HG02610 (cell line): ENCODE results near the gene ZNF334.

Experiments used
- ATAC-seq: cut with Tn5 transposase; IDR thresholded peaks from one replicate; pipeline ENCODE4 v1.9.1; 2021; ENCODE audit warnings: mild to moderate bottlenecking, moderate library complexity; ENCODE audit not compliant: unreplicated experiment

ZNF334 gene

DNA sequence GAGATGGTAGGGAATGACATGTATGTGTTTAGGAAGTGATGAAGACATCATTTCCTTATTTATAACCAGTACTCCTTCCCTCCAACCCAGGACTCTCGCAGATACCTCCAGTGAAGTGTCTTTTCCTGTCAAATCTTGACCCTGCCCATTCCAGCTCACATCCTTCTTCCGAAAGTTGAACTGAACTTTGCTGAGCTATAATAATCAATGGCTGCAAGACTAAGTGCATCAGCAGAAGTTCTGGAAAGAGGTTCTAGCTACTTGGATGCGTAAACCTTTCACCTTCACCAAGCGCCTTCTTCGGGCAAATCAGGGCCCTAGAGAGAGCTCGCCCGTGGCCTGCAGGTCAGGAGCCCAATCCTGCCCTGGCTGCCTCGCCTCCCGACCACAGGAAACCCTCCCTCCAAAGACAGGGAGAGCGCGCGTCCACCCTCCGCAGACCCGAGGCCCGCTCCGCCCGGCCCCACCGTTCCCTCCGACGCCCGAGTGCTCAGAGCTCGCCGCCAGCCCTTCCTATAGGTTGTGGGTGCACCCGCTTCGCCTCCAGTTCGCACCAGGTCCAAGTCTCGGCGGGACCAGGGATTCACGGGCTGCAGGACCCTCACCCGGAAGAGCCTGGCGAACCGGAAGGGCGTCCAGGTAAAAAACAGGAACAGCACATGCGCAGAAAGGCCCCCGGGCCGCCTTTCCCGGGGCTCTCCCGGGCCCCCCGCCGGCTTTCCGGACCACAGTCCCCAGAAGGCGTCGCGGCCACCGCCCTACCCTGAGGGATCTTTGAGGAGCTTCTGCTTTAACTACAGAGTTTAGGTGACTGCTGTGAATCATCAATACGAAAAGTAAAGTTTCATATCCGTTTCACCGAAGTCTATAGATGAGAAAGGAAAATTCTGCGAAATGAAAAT is at the start of gene ZNF334:
ZNF334 (minus strand) TSS at position 617 of the 902 bp plus-strand sequence. CDS start 1,457 bp downstream, outside the sequence.
- peak; percentile 67 for ATAC-seq

GRCh38 chr20:46562373-46563169 is 49.2 kb upstream of the ZNF334 start:
- ATAC-seq = peak; percentile 62

GRCh38 chr20:46562009-46562372 is 48.6 kb upstream of the ZNF334 start:
- no peak for ATAC-seq

- no peak for ATAC-seq
These were observed 46.5 kb upstream of the ZNF334 start for GRCh38 chr20:46559685-46560440.

DNA sequence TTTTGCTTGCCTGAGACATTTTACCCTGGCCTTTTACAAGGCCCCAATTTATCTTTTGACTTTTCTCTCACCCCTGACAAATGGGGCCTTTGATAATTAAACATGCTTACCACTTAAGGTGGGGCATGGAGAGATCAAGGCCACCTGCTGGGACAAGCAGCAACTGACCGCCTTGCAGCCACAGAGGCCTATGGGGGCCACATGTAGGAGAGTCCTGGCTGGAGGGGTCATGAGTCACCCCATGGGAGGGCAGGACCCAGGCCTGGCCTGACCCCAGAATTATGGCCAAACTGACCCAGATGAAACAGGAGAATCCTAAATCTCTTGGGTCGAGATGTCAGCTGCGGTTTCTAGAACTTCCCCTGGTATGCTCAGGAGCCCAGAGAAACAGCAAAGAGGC is 45.6 kb upstream of the ZNF334 start:
- ATAC-seq = no peak

DNA sequence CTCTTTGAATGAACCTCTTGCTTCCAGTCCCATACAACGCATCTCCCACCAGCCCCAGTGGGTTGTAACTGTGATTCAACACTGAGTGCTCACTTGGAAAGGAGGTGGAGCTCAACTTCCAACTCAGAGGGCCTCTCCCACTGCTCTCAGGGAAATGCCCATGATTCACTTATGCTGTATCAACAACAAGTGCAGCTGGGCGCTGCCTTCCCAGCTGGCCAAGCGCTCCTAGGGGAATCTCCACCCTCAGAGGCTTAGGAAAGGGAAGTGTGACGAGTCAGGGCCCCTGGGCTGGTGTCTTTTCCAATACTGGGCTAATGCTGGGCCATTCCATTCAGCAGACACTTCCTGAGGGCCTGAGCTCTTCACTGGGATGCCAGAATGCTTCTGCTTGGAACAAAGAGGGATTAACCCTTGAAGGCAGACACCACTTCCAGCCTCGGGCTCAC is 45.2 kb upstream of the ZNF334 start:
- ATAC-seq = no peak

DNA sequence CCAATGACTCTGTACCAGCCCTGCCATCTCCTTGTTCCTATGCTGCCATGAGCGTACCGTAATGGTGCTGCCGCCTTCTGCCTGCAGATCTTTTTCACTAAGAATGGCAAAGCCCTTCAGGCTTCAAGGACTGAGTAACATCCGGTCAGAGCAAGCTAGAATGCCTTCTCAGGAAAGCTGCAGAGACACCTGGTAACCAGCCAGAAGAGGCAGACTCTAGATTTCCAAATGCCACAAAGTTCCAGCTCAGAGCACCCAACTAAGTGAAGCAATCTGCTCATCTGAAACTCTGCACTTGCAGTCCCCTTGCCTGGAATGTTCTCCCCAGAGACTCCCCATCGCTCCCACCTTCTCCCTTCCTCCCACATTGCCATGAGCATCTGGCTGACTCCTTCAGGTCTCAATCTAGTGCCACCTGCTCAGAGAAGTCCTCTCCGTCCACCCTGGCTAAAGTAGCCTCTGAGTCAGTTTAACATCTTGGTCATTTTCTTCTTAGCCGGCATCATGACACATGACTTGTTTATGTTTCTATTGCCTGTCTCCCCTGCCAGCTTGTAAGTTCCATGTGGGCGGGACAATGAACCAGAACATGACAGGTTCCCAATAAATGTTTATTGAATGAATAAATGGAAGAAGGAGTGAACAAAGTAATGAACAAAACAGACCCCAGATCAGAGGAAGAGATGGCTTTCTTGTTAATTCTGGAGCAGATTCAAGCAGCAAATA is 44.0 kb upstream of the ZNF334 start:
- no peak for ATAC-seq

- ATAC-seq = no peak
These were observed 42.1 kb upstream of the ZNF334 start for GRCh38 chr20:46555370-46555956.

DNA sequence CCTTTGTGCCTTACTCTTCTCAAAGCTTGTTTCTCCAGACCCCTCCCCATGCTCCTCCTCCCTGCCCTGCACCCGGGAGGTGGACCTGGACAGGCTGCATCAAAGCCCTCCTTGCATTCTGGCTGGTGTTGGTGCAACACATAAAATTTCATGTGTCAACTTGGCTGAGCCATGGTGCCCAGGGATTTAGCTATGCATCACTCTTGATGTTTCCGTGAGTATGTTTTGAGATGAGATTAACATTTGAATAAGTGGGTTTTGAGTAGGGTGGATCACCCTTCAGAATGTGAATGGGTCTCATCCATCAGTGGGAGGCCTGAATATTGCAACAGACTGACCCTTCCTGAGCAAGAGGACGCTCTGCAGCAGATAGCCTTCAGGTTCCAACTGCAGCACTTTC is 41.5 kb upstream of the ZNF334 start:
- no peak for ATAC-seq

DNA sequence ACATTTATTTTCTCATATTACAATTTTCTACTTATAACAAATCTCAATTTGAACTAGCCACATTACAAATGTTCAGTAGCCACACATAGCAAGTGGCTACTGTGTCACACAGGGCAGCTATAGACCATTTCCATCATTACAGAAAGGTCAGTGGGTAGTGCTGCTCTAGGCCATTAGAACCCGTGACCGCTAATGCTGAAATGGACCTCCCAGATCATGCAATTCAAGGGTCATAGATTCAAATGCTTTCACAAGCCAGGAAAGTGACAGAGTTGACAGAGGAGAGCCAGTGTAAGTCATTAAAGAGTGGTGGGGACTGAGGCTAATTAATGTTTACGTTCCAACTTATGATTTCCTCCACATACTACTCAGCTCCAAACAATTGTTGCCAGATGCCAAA is 40.6 kb upstream of the ZNF334 start:
- no peak for ATAC-seq

- peak; percentile 70 for ATAC-seq
These were observed 39.4 kb upstream of the ZNF334 start for GRCh38 chr20:46552460-46553420.

DNA sequence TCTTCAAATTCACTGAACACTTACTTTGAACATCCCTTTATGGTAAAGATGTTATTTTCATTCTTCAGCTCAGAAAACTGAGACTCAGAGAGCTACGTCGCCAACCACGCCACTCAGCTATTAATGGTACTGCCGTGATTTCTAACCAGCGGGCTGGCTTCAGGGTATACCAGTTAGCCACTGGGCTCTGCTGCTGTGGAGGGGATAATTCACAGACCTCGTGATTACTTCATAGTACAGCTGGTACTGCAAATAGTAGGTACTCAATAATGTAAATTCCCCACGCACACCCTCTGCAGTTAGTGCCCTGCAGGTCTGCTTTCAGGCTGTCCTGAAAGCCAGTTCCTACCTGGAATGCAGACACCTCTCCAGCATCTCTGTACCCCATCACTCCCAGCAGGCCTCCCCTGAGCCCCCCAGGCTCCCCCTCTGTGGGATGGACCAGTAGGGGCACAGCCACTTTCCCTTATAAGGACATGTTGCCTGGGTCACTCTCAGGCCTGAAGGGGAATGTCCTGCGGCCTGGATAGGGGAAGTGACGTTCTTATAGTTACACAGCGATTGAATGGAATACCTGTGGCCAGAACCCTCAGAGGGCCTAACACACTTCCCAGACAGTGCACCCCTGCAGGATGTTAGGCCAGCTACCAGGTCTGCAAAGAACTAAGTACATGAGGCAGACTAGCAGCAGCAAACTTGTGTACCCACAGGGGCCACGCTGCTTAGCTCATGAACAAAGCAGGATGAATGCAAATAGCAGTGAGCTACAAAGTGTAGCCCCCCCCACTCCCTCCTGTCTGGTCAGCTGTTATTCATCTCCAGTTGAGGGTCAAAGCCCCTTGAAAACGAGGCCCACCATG is 38.4 kb upstream of the ZNF334 start:
- ATAC-seq = peak; percentile 48

GRCh38 chr20:46550461-46550860 is 37.1 kb upstream of the ZNF334 start, which contains the start of gene OCSTAMP:
TSS of gene OCSTAMP (minus strand) at chr20:46550654. CDS start at chr20:46550560, 94 bp downstream.
- ATAC-seq = no peak

DNA sequence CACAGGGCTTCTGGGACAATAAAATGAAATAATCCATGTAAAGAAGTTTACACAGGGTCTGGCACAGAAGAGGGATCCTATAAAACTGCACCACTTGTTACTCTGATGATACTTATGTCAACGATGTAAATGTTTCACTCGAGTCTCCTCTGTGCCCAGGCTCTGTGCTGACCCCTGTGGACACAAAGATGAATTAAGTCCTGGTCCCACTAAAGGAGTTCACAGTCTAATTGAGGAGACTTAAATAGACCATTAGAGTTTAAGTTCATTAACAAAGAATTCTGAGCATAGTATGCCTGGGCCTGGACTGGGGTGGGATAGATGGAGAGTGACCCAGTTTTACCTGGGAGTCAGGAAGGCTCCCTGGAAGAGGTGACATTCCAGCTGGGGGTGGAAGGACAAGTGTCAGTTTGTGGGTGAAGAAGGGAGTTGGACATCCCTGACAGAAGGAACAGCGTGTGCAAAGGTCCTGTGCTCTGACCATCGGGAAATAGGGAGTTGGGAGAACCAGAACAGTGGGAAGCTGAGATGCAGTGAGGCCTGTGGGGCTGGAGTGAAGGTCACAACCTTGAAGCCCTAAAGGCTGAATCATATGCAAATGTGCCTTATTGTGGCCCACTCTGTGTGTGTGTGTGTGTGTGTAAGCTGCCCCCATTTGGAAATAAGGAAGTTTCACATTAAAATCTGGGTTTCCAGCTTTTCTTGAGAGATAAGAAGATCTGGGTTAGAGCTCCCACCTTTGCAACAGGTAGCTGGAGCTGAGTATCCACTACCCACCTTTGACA is 36.0 kb upstream of the ZNF334 start:
- ATAC-seq = no peak

- no peak for ATAC-seq
These were observed 35.3 kb upstream of the ZNF334 start for GRCh38 chr20:46548688-46549087.

- no peak for ATAC-seq
These were observed 34.6 kb upstream of the ZNF334 start for GRCh38 chr20:46547995-46548394.

DNA sequence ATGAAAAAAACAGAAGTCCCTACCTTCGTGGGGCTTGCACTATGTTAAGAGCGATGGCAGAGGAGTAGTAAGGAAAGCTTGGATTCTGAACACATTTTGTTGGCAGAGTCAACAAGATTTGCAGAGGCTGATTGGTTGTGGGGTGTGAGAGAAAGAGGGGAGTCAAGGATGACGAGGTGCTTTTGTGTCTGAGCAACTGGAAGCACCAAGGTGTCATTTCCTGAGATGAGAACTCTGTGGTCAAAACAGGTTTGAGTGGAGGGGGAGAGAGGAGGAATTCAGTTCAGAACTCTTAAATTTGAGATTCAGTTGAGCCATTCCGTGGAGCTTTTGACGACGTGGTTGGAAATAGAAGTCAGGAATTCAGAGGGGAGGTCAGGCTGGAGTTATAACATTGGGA is 33.6 kb upstream of the ZNF334 start:
- ATAC-seq = no peak
